Loucy (cell line): ENCODE results near the gene COLGALT1.

Experiments
- H2AFZ ChIP-seq: fragments of 200-600 bp; sonication (generic); 2 replicates; pipeline ENCODE4 v1.6.0; 2016; ENCODE audit warnings: antibody characterized with exemption, mild to moderate bottlenecking, low read length, moderate library complexity
- H3F3A ChIP-seq: fragments of 200-600 bp; 2 replicates; pipeline ENCODE4 v1.6.0; 2016; ENCODE audit warnings: antibody characterized with exemption, low read depth, mild to moderate bottlenecking
- H3K27me3 ChIP-seq: fragments of 200-600 bp; sonication (generic); 2 replicates; pipeline ENCODE4 v1.6.1; 2014; ENCODE audit warnings: low read length, mild to moderate bottlenecking; ENCODE audit not compliant: insufficient read depth, poor library complexity, severe bottlenecking
- H3K36me3 ChIP-seq: fragments of 200-600 bp; sonication (generic); 2 replicates; pipeline ENCODE4 v1.6.1; 2016; ENCODE audit warnings: low read length; ENCODE audit not compliant: insufficient read depth
- H3K4me1 ChIP-seq: fragments of 200-600 bp; sonication (generic); 2 replicates; pipeline ENCODE4 v1.5.1; 2014; ENCODE audit warnings: low read length, mild to moderate bottlenecking; ENCODE audit not compliant: insufficient read depth, poor library complexity, severe bottlenecking
- H3K4me2 ChIP-seq: fragments of 200-600 bp; sonication (generic); 2 replicates; pipeline ENCODE4 v1.6.0; 2014; ENCODE audit warnings: antibody characterized with exemption, low read length, low read depth, mild to moderate bottlenecking; ENCODE audit not compliant: poor library complexity, severe bottlenecking
- H3K4me3 ChIP-seq: fragments of 200-600 bp; sonication (generic); 2 replicates; pipeline ENCODE4 v1.5.1; 2014; ENCODE audit warnings: low read length, mild to moderate bottlenecking, mixed read lengths; ENCODE audit not compliant: poor library complexity, severe bottlenecking
- H3K79me2 ChIP-seq: fragments of 200-600 bp; sonication (generic); 2 replicates; pipeline ENCODE4 v1.6.1; 2014; ENCODE audit warnings: low read length; ENCODE audit not compliant: insufficient read depth
- H3K9ac ChIP-seq: fragments of 200-600 bp; sonication (generic); 2 replicates; pipeline ENCODE4 v1.6.0; 2014; ENCODE audit warnings: mild to moderate bottlenecking, low read depth, low read length, moderate library complexity; ENCODE audit not compliant: poor library complexity, severe bottlenecking
- H3K9me2 ChIP-seq: fragments of 200-600 bp; sonication (generic); replicated peaks from 2 replicates; pipeline ENCODE4 v1.6.1; 2016; ENCODE audit warnings: low read depth, low read length, mixed read lengths
- H3K9me3 ChIP-seq: fragments of 200-600 bp; sonication (generic); 2 replicates; pipeline ENCODE4 v1.6.1; 2014; ENCODE audit warnings: mild to moderate bottlenecking, antibody characterized with exemption, low read length, low read depth; ENCODE audit not compliant: insufficient read depth
- H4K20me1 ChIP-seq: fragments of 200-600 bp; sonication (generic); 2 replicates; pipeline ENCODE4 v1.6.0; 2014; ENCODE audit warnings: antibody characterized with exemption, low read length, mild to moderate bottlenecking; ENCODE audit not compliant: insufficient read depth, poor library complexity, severe bottlenecking
- CTCF ChIP-seq: fragments of 200-600 bp; sonication (generic); conservative IDR thresholded peaks from 2 replicates; pipeline ENCODE4 v1.5.1; 2014; ENCODE audit warnings: mild to moderate bottlenecking, antibody characterized with exemption, low read length
- EZH2phosphoT487 ChIP-seq: fragments of 200-600 bp; IDR thresholded peaks from 2 replicates; pipeline ENCODE4 v1.6.1; 2018; ENCODE audit warnings: antibody characterized with exemption, mild to moderate bottlenecking, moderate library complexity, borderline replicate concordance

Gene COLGALT1

GRCh38 chr19:17620696-17621095 is 65.2 kb downstream of the COLGALT1 start:
- Histone ChIP-seq H3K79me2 (no peaks in the 10 kb centered on the region), H3K9ac (no peak overlapping the region), H2AFZ (no peak overlapping the region), H3K4me3 (no peak overlapping the region), H3K36me3 (no peaks in the 10 kb centered on the region), H3F3A (no peaks in the 10 kb centered on the region), H3K9me2 (no peaks in the 10 kb centered on the region), H3K9me3 (no peaks in the 10 kb centered on the region), H4K20me1 (no peaks in the 10 kb centered on the region), H3K4me2 (no peak overlapping the region), H3K4me1 (peaks cover 4% of the 10 kb centered on the region), H3K27me3 (no peaks in the 10 kb centered on the region)
- no peak for TF ChIP-seq CTCF
- TF ChIP-seq EZH2phosphoT487 = no peak

GRCh38 chr19:17623224-17623935 is 67.9 kb downstream of the COLGALT1 start:
- no peak overlapping the region for H3K9ac ChIP-seq
- no peaks in the 10 kb centered on the region for H3K27me3 ChIP-seq
- H2AFZ ChIP-seq = no peak overlapping the region
- H3K9me3 ChIP-seq = no peaks in the 10 kb centered on the region
- H3K79me2 ChIP-seq = no peaks in the 10 kb centered on the region
- peaks cover 4% of the 10 kb centered on the region for H3K4me1 ChIP-seq
- no peak overlapping the region for H3K4me3 ChIP-seq
- no peaks in the 10 kb centered on the region for H3F3A ChIP-seq
- no peaks in the 10 kb centered on the region for H4K20me1 ChIP-seq
- no peak overlapping the region for H3K4me2 ChIP-seq
- no peaks in the 10 kb centered on the region for H3K36me3 ChIP-seq
- H3K9me2 ChIP-seq = no peaks in the 10 kb centered on the region
- TF ChIP-seq CTCF = no peak
- TF ChIP-seq EZH2phosphoT487 = no peak

- no peaks in the 10 kb centered on the region for H3K27me3 ChIP-seq
- TF ChIP-seq EZH2phosphoT487 = no peak
- no peak for TF ChIP-seq CTCF
- no peaks in the 10 kb centered on the region for H3K36me3 ChIP-seq
- no peak overlapping the region for H2AFZ ChIP-seq
- H3K9me3 ChIP-seq = no peaks in the 10 kb centered on the region
- no peaks in the 10 kb centered on the region for H3F3A ChIP-seq
- no peak overlapping the region for H3K4me2 ChIP-seq
- no peaks in the 10 kb centered on the region for H3K79me2 ChIP-seq
- no peaks in the 10 kb centered on the region for H3K9me2 ChIP-seq
- no peak overlapping the region for H3K4me3 ChIP-seq
- no peaks in the 10 kb centered on the region for H4K20me1 ChIP-seq
- H3K9ac ChIP-seq = no peak overlapping the region
- H3K4me1 ChIP-seq = peaks cover 4% of the 10 kb centered on the region
Observed at GRCh38 chr19:17624314-17624991, 69.0 kb downstream of the COLGALT1 start.
